ENCODE data around the gene SLC6A4. TPM values are rescaled to one million over a fixed set of nuclear protein-coding genes. Genes with fewer than 3 reads are reported as not detected.

Gene SLC6A4
- not detected in 2 replicates for total RNA-seq (2014; rRNA removed; shearing (Covaris generic))

- peak; percentile 9 for DNase-seq (ENCODE audit: low spot score)
These were observed at the start of gene SLC6A4 for GRCh38 chr17:30235386-30236296. SLC6A4 (minus strand) TSS chr17:30235697; CDS start chr17:30221958, 13,739 bp downstream.

GRCh38 chr17:30279156-30279555 is 43.7 kb upstream of the SLC6A4 start:
- DNase-seq (ENCODE audit: low spot score), result no peak

GRCh38 chr17:30278032-30278431 is 42.5 kb upstream of the SLC6A4 start:
- DNase-seq (ENCODE audit: low spot score), result peak; percentile 50

- DNase-seq (ENCODE audit: low spot score), result no peak
These were observed 40.4 kb upstream of the SLC6A4 start for GRCh38 chr17:30275911-30276310.

GRCh38 chr17:30274887-30275286 is 39.4 kb upstream of the SLC6A4 start:
- no peak for DNase-seq (ENCODE audit: low spot score)

- no peak for DNase-seq (ENCODE audit: low spot score)
These were observed 37.9 kb upstream of the SLC6A4 start for GRCh38 chr17:30273373-30273772.

DNA sequence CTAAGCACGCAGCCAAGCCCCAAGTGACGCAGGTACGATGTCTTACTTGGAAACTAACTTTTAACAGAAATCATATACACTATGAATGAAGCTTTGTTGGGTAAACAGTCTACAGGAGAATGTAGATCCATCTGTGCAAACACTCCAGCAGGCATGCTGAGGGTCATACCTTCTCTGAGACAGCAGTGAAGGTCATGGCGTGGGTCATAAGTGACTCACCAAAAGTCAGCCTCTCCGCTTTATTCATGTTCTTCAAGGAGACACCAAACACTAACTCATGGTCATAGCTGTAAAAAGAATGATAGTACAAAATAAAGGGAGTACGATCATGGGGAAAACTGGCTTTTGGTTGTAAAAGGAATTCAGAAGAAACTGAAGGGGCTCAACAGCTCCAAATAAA is 35.6 kb upstream of the SLC6A4 start:
- DNase-seq (ENCODE audit: low spot score), result no peak

DNA sequence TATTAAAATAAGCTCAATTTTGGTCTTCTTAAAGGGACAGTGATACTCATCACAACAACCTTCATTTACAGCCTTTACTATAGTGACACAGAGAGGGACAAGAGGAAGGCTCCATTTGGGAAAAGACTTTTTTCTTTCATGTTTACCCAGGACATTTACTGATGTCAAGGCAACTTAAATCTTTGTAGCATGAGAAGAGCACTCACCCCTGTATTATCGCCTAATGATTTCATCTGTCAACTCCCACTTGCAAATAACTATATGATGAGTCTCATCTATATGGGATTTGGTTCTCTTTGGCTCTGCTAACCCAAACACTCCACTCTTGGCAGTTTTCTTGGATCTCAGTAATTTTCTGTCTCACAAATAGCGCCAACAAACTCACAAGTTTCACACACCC is 32.1 kb upstream of the SLC6A4 start:
- no peak for DNase-seq (ENCODE audit: low spot score)

GRCh38 chr17:30263552-30264333 is 28.2 kb upstream of the SLC6A4 start:
- no peak for DNase-seq (ENCODE audit: low spot score)

- DNase-seq (ENCODE audit: low spot score), result no peak
These were observed 21.4 kb upstream of the SLC6A4 start for GRCh38 chr17:30256756-30257506.

DNA sequence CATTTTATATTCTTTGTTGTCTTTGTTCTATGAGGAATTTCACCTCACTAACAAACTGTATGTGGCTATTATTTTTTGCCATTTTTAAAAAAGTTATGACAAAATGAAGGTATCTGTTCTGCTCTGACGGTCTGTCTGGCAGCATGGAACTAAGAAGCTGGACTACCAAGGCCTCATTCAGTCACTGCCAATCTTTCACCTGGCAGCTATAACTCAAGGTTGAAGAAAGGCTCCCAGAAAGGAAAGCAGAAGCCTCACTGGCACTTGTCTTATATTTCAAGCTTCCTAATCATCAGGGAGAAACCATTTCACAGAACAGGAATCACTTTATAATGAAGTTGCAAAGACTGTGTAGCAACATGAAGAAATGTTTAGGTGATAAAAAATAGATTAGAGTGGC is 18.7 kb upstream of the SLC6A4 start:
- DNase-seq (ENCODE audit: low spot score), result no peak

DNA sequence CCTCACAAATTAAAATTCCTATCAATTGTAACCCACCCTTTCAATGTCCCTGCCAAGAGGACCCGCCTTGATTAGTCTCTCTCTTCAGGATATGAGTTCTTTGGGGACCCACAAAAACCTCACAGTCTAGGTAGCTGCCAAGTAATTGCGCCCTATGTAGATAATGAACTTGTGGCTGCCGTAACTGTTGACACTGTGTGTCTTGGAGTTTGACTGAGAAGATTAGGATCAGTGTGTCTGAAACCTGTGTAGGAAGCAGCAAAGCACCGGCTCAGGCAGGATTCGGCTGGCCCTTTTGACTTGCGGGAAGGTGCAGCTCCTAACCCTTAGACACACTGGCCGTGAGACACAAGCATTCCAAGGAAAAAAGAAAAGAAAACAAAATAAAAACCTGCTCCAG is 17.8 kb upstream of the SLC6A4 start:
- peak; percentile 45 for DNase-seq (ENCODE audit: low spot score)

DNA sequence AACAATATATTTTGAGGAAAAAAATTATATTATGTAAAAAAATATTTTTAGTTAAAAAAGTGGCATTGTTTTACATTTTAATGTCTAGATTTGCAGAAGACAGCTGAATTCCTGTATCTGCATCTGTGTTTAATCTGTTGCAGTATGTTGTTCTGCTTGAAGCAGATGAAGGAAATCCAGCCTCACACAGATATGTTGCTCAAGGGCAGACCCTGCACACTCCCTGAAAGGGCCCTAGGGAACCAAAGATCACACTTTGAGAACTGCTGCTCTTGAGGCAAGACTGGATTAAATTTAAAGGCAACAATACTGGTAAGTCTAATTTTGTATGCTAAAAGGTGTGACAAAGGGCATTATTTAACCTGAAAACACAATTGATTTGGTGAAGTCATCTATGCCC is 16.4 kb upstream of the SLC6A4 start:
- DNase-seq (ENCODE audit: low spot score), result no peak

DNA sequence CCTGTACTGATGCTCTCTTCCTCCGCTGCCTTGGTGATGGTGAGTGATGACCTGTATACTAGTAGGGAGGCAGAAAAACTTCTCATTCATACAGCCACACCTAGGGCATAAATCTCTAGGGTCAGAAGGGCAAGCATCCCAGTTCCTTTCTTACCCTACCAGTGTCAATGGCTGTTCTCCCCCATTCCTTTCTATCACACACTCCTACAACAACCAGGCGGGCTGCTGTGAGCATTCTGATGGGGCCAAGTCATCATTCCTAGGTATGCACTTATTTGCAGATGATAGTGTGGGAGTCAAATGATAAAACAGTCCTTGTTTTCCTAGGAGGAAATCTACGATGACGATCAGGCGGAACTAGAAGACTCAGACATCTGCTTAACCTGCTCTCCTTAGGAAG is 14.0 kb upstream of the SLC6A4 start:
- no peak for DNase-seq (ENCODE audit: low spot score)

DNA sequence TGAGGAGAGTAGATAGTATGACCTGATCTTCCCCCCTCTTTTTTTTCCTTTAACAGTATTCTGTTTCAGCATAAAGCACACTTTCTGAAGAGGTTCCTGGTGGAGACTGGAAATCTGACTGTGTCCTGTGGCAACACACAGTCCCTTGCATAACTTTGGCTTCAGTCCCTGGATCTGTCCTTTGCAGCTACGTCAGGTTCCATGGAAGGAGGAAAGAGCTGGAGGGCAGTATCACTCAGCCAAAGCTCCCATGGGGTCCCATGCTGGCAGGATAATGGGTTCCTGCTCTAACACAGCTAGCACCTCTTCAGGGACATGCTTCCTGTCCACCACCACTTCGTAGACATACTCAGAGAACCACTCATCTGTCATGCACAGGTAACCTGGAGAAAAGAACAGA is 13.3 kb upstream of the SLC6A4 start:
- no peak for DNase-seq (ENCODE audit: low spot score)

GRCh38 chr17:30246460-30246859 is 11.0 kb upstream of the SLC6A4 start:
- DNase-seq (ENCODE audit: low spot score), result no peak

- no peak for DNase-seq (ENCODE audit: low spot score)
These were observed 9.4 kb upstream of the SLC6A4 start for GRCh38 chr17:30244853-30245385.

DNA sequence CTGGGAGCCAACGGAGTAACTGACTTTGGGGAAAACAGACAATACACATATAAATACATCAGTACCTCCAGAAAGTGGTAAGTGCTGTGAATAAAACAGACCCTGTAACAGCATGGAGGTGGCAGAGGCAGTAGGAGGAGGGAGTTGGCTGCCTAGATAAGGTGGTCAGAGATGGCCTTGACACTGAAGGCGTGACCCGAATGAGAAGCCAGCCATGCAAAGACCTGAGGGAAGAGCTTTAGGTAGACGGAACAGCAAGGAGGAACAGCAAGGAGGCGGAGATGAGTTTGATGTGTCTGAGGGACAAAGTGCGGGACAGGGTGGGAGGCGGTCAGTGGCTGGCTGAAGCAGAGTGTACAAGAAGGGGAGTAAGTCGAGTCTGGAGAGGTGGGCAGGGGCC is 8.1 kb upstream of the SLC6A4 start:
- DNase-seq (ENCODE audit: low spot score), result no peak

DNA sequence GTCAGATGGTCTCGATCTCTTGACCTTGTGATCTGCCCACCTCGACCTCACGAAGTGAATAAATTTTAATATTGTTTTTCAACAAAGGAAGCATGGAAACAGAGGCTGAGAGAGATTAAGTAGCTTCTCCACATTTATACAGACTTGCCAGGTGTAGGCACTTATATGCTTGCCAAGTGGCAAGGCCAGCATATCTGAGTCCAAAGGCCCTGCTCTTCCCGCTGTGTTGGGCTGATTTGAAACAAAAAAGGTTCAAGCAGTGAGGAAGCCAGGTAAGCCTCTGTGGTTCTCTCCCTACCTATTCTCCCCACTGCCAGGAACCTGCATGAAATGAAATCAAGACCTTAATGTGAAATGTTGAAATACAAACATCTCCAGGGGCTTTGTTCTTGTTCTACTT is 7.5 kb upstream of the SLC6A4 start:
- no peak for DNase-seq (ENCODE audit: low spot score)

DNA sequence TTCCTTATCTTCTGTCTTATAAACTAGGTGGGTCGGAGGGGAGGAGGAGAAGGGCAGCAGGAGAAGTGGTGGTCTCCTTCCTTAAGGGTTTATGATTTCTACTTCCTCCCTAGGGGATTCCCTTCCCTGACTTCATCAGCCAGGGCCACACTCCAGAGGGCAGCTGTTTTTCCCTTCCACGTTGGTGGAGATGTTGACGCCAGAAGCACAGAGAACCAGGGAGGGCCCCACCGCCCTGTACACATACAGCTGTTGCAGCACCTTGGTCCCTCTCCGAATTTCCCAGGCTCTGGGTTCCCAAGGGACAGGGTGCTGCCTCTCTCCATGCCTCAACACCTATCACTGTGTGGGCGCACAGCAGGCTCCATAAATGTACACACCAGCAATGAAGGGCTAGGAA is 5.6 kb upstream of the SLC6A4 start:
- no peak for DNase-seq (ENCODE audit: low spot score)

DNA sequence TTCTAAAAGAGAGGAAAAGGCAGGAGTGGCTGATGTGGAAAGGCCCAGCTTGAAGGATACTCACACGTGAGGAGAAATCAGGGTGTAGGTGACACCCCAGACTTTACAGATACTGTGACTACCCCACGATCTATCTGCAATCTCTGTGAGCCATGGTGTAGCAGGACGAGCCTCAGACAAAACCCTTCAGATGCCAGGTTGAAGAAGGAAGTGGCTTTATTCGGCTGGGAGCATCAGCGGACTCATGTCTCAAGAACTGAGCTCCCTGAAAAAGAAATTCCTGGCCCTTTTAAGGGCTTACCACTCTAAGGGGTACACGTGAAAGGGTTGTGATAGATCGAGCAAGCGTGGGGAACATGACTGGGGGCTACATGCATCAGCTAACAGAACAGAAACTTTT is 4.7 kb upstream of the SLC6A4 start:
- no peak for DNase-seq (ENCODE audit: low spot score)

DNA sequence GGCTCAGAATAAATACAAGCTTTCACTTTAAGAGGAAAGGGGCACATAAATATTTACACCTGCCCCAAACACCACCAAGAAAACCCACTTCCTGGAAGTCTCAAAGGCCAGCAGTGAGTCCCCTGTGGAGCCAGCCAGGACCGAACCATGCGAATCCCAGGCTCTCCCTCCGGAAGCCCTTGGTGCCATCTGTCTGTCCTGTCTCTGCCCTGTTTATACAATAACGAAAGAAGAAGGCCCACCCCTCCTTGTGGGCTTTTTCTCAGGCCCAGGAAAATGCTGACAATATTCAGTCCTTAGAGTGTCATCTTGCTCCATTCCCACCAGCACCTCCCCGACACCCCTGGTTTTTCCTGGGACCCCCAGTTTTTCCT is 3.6 kb upstream of the SLC6A4 start:
- no peak for DNase-seq (ENCODE audit: low spot score)

All from HT-29 (cell line).